OCI-LY3 (cell line): ENCODE results near the gene ASB6.

Experiments used
- H2AFZ ChIP-seq: fragments of 200-600, 300-600 bp; shearing (Covaris generic); 2 replicates; pipeline ENCODE4 v1.6.0; 2014; ENCODE audit warnings: antibody characterized with exemption, low read depth, low read length
- H3K27ac ChIP-seq: fragments of 200-600, 300-600 bp; sonication (generic); 2 replicates; pipeline ENCODE4 v1.5.1; 2014; ENCODE audit warnings: mild to moderate bottlenecking, low read length, moderate library complexity, mixed read lengths
- H3K27me3 ChIP-seq: fragments of 200-600, 300-600 bp; sonication (generic); 2 replicates; pipeline ENCODE4 v1.6.1; 2014; ENCODE audit warnings: low read depth, low read length, mixed read lengths
- H3K36me3 ChIP-seq: fragments of 200-600, 300-600 bp; sonication (generic); replicated peaks from 2 replicates; pipeline ENCODE3; 2014; ENCODE audit warnings: low read depth, low read length, mixed read lengths
- H3K4me1 ChIP-seq: fragments of 300-600, 200-600 bp; sonication (generic); 2 replicates; pipeline ENCODE4 v1.6.1; 2014; ENCODE audit warnings: low read length, mixed read lengths
- H3K4me2 ChIP-seq: fragments of 200-600, 300-600 bp; sonication (generic); 2 replicates; pipeline ENCODE4 v1.6.1; 2014; ENCODE audit warnings: low read length, mixed read lengths
- H3K4me3 ChIP-seq: fragments of 300-600, 200-600 bp; sonication (generic); 2 replicates; pipeline ENCODE4 v1.5.1; 2014; ENCODE audit warnings: antibody characterized with exemption, mild to moderate bottlenecking, low read length, moderate library complexity
- H3K79me2 ChIP-seq: fragments of 300-600, 200-600 bp; shearing (Covaris generic); 2 replicates; pipeline ENCODE4 v1.6.1; 2014; ENCODE audit warnings: mild to moderate bottlenecking, low read length, mixed read lengths
- H3K9ac ChIP-seq: fragments of 300-600, 200-600 bp; shearing (Covaris generic); 2 replicates; pipeline ENCODE4 v1.6.0; 2014; ENCODE audit warnings: mild to moderate bottlenecking, low read length, moderate library complexity
- H3K9me3 ChIP-seq: fragments of 200-600, 300-600 bp; shearing (Covaris generic); 2 replicates; pipeline ENCODE4 v1.6.1; 2014; ENCODE audit warnings: low read length, mixed read lengths; ENCODE audit not compliant: insufficient read depth
- H4K20me1 ChIP-seq: fragments of 200-600, 300-600 bp; sonication (generic); 2 replicates; pipeline ENCODE4 v1.6.1; 2016; ENCODE audit warnings: low read length, mixed read lengths; ENCODE audit not compliant: insufficient read depth
- CTCF ChIP-seq: fragments of 200-600, 300-600 bp; sonication (generic); IDR thresholded peaks from 2 replicates; pipeline ENCODE4 v1.5.1; 2014; ENCODE audit warnings: antibody characterized with exemption, low read length, low read depth
- EZH2phosphoT487 ChIP-seq: fragments of 200-600 bp; shearing (Covaris generic); IDR thresholded peaks from 2 replicates; pipeline ENCODE4 v1.6.1; 2018; ENCODE audit warnings: antibody characterized with exemption, mixed run types, low read depth

Gene ASB6

GRCh38 chr9:129654554-129655040, 12.6 kb upstream of the ASB6 start:
- Histone ChIP-seq H3K36me3 (no peaks in the 10 kb centered on the region), H3K9ac (no peak overlapping the region), H2AFZ (no peak overlapping the region), H3K79me2 (no peaks in the 10 kb centered on the region), H3K4me3 (no peak overlapping the region), H3K27ac (no peak overlapping the region), H3K27me3 (no peaks in the 10 kb centered on the region), H4K20me1 (no peaks in the 10 kb centered on the region), H3K9me3 (no peaks in the 10 kb centered on the region), H3K4me2 (no peak overlapping the region), H3K4me1 (no peaks in the 10 kb centered on the region)
- TF ChIP-seq EZH2phosphoT487: no peak
- no peak for TF ChIP-seq CTCF

GRCh38 chr9:129653823-129654553, 12.0 kb upstream of the ASB6 start:
- Histone ChIP-seq H3K4me1 (no peaks in the 10 kb centered on the region), H3K9ac (no peak overlapping the region), H3K4me2 (no peak overlapping the region), H3K9me3 (no peaks in the 10 kb centered on the region), H3K4me3 (no peak overlapping the region), H3K79me2 (no peaks in the 10 kb centered on the region), H3K27me3 (no peaks in the 10 kb centered on the region), H2AFZ (no peak overlapping the region), H4K20me1 (no peaks in the 10 kb centered on the region), H3K36me3 (no peaks in the 10 kb centered on the region), H3K27ac (no peak overlapping the region)
- TF ChIP-seq CTCF (no peak), EZH2phosphoT487 (no peak)

GRCh38 chr9:129650680-129651235, 8.8 kb upstream of the ASB6 start:
- H3K27ac ChIP-seq: no peak overlapping the region
- H3K4me3 ChIP-seq: no peak overlapping the region
- H3K27me3 ChIP-seq: no peaks in the 10 kb centered on the region
- H3K36me3 ChIP-seq: no peaks in the 10 kb centered on the region
- H2AFZ ChIP-seq: no peak overlapping the region
- no peak for TF ChIP-seq CTCF
- no peak for TF ChIP-seq EZH2phosphoT487
- no peaks in the 10 kb centered on the region for H4K20me1 ChIP-seq
- H3K9ac ChIP-seq: no peak overlapping the region
- no peak overlapping the region for H3K4me2 ChIP-seq
- H3K9me3 ChIP-seq: no peaks in the 10 kb centered on the region
- H3K4me1 ChIP-seq: no peaks in the 10 kb centered on the region
- no peaks in the 10 kb centered on the region for H3K79me2 ChIP-seq

GRCh38 chr9:129649726-129650679, 8.1 kb upstream of the ASB6 start:
- H3K9ac ChIP-seq: no peak overlapping the region
- H2AFZ ChIP-seq: no peak overlapping the region
- no peaks in the 10 kb centered on the region for H3K9me3 ChIP-seq
- no peaks in the 10 kb centered on the region for H3K79me2 ChIP-seq
- no peaks in the 10 kb centered on the region for H4K20me1 ChIP-seq
- H3K4me3 ChIP-seq: no peak overlapping the region
- no peaks in the 10 kb centered on the region for H3K4me1 ChIP-seq
- TF ChIP-seq EZH2phosphoT487 (no peak), CTCF (no peak)
- H3K4me2 ChIP-seq: no peak overlapping the region
- H3K36me3 ChIP-seq: no peaks in the 10 kb centered on the region
- H3K27ac ChIP-seq: no peak overlapping the region
- H3K27me3 ChIP-seq: no peaks in the 10 kb centered on the region
